ENCODE measurements around the gene ABTB1. TPM values are rescaled to one million over a fixed set of nuclear protein-coding genes. Genes with fewer than 3 reads are reported as not detected.
"Not testable (repeated sequence)": the region's sequence is repeated elsewhere in the genome, so short reads cannot be mapped to it uniquely, and the experiment has no call there.

Gene ABTB1
- total and polyA plus RNA-seq, 2 donors (not counting 1 experiment from before 2014, with no cell fraction given): 141 to 259 TPM

DNA sequence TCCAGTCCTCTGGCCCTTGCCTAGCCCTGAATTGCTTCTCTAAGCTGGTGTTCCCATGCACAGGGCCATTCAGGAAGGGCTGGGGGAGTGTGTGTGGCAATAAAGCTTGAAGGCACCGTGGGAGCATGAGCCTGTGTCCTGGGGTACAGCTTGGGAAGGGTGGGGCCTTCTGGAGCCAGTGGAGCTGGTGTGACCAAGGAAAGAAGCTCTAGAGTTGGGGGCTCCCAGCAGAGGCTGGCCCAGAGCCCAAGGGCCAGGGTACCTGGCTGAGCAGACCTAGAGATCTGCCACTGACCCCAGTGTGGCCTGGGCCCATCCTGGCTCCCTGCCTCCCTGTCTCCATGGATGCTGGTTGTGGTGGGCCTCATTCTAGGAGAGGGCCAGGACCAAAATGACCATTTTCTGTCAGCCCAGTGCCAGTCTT, 8.1 kb downstream of the ABTB1 start:
- Histone ChIP-seq H3K36me3 (replicated peaks in 1 of 2; ENCODE audit: control extremely low read depth in 1 of 2, control insufficient read depth in 1 of 2, extremely low read depth in 1 of 2, insufficient read depth in 2 of 2, low read length in 1 of 2) (peaks cover 0 to 34% of the 10 kb centered on the region in 2 experiments), H4K20me1 (ENCODE audit: control insufficient read depth, insufficient read depth, low read length, poor library complexity, severe bottlenecking) (peaks cover 11% of the 10 kb centered on the region), H3K4me1 (ENCODE audit: control insufficient read depth in 2 of 2, insufficient read depth in 2 of 2, low read length in 2 of 2) (peaks cover 6 to 13% of the 10 kb centered on the region in 2 donors), H3K4me2 (replicated peaks; ENCODE audit: low read depth, low read length, poor library complexity, severe bottlenecking) (no peak overlapping the region), H3K79me2 (ENCODE audit: control insufficient read depth, insufficient read depth, low read length) (no peaks in the 10 kb centered on the region), H3K4me3 (ENCODE audit: control extremely low read depth in 1 of 5, extremely low read depth in 1 of 5, insufficient read depth in 1 of 5, low read depth in 2 of 5, low read length in 4 of 5) (no peak overlapping the region), H3K27ac (ENCODE audit: low read length in 2 of 2) (no peak overlapping the region), H3K27me3 (replicated peaks in 1 of 4; ENCODE audit: control extremely low read depth in 1 of 4, control insufficient read depth in 3 of 4, insufficient read depth in 4 of 4, low read length in 3 of 4) (no peaks in the 10 kb centered on the region), H3K9ac (ENCODE audit: low read length) (no peak overlapping the region), H3K9me3 (ENCODE audit: control extremely low read depth in 1 of 3, control insufficient read depth in 2 of 3, insufficient read depth in 1 of 3, low read length in 2 of 3) (peaks cover 0 to 13% (median 5%) of the 10 kb centered on the region in 3 donors), H2AFZ (ENCODE audit: insufficient read depth, low read depth, low read length, poor library complexity, severe bottlenecking) (no peak overlapping the region)
- WGBS (ENCODE audit: insufficient coverage): 93% methylated on average over 1 of the region's 1 CpG
- TF ChIP-seq, protein P1, sequence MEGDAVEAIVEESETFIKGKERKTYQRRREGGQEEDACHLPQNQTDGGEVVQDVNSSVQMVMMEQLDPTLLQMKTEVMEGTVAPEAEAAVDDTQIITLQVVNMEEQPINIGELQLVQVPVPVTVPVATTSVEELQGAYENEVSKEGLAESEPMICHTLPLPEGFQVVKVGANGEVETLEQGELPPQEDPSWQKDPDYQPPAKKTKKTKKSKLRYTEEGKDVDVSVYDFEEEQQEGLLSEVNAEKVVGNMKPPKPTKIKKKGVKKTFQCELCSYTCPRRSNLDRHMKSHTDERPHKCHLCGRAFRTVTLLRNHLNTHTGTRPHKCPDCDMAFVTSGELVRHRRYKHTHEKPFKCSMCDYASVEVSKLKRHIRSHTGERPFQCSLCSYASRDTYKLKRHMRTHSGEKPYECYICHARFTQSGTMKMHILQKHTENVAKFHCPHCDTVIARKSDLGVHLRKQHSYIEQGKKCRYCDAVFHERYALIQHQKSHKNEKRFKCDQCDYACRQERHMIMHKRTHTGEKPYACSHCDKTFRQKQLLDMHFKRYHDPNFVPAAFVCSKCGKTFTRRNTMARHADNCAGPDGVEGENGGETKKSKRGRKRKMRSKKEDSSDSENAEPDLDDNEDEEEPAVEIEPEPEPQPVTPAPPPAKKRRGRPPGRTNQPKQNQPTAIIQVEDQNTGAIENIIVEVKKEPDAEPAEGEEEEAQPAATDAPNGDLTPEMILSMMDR (IDR thresholded peaks at IDR 0.05): no peak
- no peak for TF ChIP-seq EZH2 (IDR thresholded peaks at IDR 0.05; ENCODE audit: borderline replicate concordance, insufficient read depth, low read depth, low read length, poor library complexity, severe bottlenecking)
- H3K4me1 Mint-ChIP-seq: peaks cover 21% of the 10 kb centered on the region
- H3K9me3 Mint-ChIP-seq (ENCODE audit: insufficient read depth): no peaks in the 10 kb centered on the region
- no peak overlapping the region for H3K4me3 Mint-ChIP-seq
- ChIA-PET POLR2A (interaction anchor here (0.9 kb wide), 1 partner anchor 17 kb away, joined by 3 read pairs; no protein-coding TSS in a partner anchor), CTCF (interaction anchor here (1.6 kb wide), 1 partner anchor 14 kb away, joined by 4 read pairs; no protein-coding TSS in a partner anchor)
- H3K27me3 Mint-ChIP-seq: no peaks in the 10 kb centered on the region
- intact Hi-C loops (cut with micrococcal nuclease): no loop called here
- no peak overlapping the region for H3K27ac Mint-ChIP-seq
- no peak for DNase-seq
- no peak for ATAC-seq (ENCODE audit: low read depth)

DNA sequence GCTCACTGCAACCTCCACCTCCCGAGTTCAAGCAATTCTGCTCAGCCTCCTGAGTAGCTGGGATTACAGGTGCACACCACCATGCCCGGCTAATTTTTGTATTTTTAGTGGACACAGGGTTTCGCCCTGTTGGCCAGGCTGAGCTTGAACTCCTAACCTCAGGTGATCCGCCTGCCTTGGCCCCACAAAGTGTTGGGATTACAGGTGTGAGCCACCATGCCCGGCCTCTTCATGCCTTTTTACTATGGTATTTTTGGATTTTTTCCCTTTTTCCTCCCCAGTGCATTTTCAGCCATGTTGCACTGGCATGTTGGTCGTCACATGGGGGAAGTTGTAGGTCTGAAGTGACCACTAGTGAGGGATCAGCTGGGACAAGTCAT, 9.4 kb downstream of the ABTB1 start:
- H3K9me3 Mint-ChIP-seq (ENCODE audit: insufficient read depth); H3K27me3 ChIP-seq (replicated peaks in 1 of 4; ENCODE audit: control extremely low read depth in 1 of 4, control insufficient read depth in 3 of 4, insufficient read depth in 4 of 4, low read length in 3 of 4); H3K27me3 Mint-ChIP-seq; H3K27ac Mint-ChIP-seq; H2AFZ ChIP-seq (ENCODE audit: insufficient read depth, low read depth, low read length, poor library complexity, severe bottlenecking); H3K4me3 Mint-ChIP-seq; POLR2A ChIA-PET; H4K20me1 ChIP-seq (ENCODE audit: control insufficient read depth, insufficient read depth, low read length, poor library complexity, severe bottlenecking); ATAC-seq (ENCODE audit: low read depth); H3K4me3 ChIP-seq (ENCODE audit: control extremely low read depth in 1 of 5, extremely low read depth in 1 of 5, insufficient read depth in 1 of 5, low read depth in 2 of 5, low read length in 4 of 5); H3K9ac ChIP-seq (ENCODE audit: low read length); intact Hi-C loops (cut with micrococcal nuclease); H3K79me2 ChIP-seq (ENCODE audit: control insufficient read depth, insufficient read depth, low read length); H3K27ac ChIP-seq (ENCODE audit: low read length in 2 of 2); DNase-seq: not testable (repeated sequence)
- peaks cover 21% of the 10 kb centered on the region for H3K4me1 Mint-ChIP-seq
- no CpG with 5 or more reads among the region's 6 CpGs for WGBS (ENCODE audit: insufficient coverage)
- peaks cover 0 to 26% of the 10 kb centered on the region in 2 experiments for H3K36me3 ChIP-seq (replicated peaks in 1 of 2; ENCODE audit: control extremely low read depth in 1 of 2, control insufficient read depth in 1 of 2, extremely low read depth in 1 of 2, insufficient read depth in 2 of 2, low read length in 1 of 2)
- H3K4me2 ChIP-seq (replicated peaks; ENCODE audit: low read depth, low read length, poor library complexity, severe bottlenecking): peak overlapping the region; percentile 14
- CTCF ChIA-PET: interaction anchor here (0.7 to 1.2 kb wide), 2 partner anchors 24 to 1324 kb away, joined by 3 to 5 read pairs; no protein-coding TSS in a partner anchor
- peaks cover 6 to 13% of the 10 kb centered on the region in 2 donors for H3K4me1 ChIP-seq (ENCODE audit: control insufficient read depth in 2 of 2, insufficient read depth in 2 of 2, low read length in 2 of 2)
- peaks cover 0 to 13% (median 5%) of the 10 kb centered on the region in 3 donors for H3K9me3 ChIP-seq (ENCODE audit: control extremely low read depth in 1 of 3, control insufficient read depth in 2 of 3, insufficient read depth in 1 of 3, low read length in 2 of 3)
